ENCODE results near the gene RUNX2. TPM values are rescaled to one million over a fixed set of nuclear protein-coding genes. Genes with fewer than 3 reads are reported as not detected.

Gene RUNX2
- total and polyA plus RNA-seq, 2 of the 8 experiments (the other 6 are each of a cell fraction or from before 2014, with no cell fraction given): 0.26 to 1.2 TPM

DNA sequence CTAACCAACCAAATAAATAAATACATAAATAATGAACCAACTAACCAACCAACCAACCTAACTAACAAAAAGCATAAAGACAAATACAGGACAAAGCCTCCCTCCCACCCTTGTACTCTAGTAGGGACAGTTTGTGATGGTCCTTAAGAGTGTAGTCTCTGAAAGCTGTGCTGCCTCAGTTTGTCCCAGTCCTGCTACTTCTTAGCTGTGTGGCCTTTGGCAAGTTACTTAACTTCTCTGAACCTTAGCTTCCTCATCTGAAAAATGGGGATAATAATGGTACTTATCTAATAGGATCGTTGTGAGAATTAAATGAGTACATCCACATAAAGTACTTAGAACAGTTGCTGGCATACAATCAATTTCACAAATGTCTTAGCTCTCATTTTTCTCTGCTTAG lies 282.2 kb downstream of the RUNX2 start (continued):
- TF ChIP-seq CHD7 (IDR thresholded peaks at IDR 0.05; ENCODE audit: insufficient replicate concordance, low read length) (no peak), GTF2F1 (IDR thresholded peaks at IDR 0.05; ENCODE audit: borderline replicate concordance, low read depth, low read length) (no peak), KDM1A (IDR thresholded peaks at IDR 0.05; ENCODE audit: borderline replicate concordance, low read length) (no peak), GABPA (IDR thresholded peaks at IDR 0.05; ENCODE audit: borderline replicate concordance, insufficient read depth, low read length) (no peak), POU5F1 (IDR thresholded peaks at IDR 0.05; ENCODE audit: low read depth, low read length) (no peak), TBP (IDR thresholded peaks at IDR 0.05; ENCODE audit: low read depth, low read length) (no peak), NANOG (IDR thresholded peaks at IDR 0.05; ENCODE audit: insufficient read depth, low read depth, low read length, poor library complexity, severe bottlenecking) (no peak), EZH2 (IDR thresholded peaks at IDR 0.05; ENCODE audit: low read depth, low read length, severe bottlenecking) (no peak), BACH1 (IDR thresholded peaks at IDR 0.05; ENCODE audit: low read length) (no peak), SRF (IDR thresholded peaks at IDR 0.05; ENCODE audit: low read depth, low read length) (no peak)
- TF ChIP-seq, protein P1, sequence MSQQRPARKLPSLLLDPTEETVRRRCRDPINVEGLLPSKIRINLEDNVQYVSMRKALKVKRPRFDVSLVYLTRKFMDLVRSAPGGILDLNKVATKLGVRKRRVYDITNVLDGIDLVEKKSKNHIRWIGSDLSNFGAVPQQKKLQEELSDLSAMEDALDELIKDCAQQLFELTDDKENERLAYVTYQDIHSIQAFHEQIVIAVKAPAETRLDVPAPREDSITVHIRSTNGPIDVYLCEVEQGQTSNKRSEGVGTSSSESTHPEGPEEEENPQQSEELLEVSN (IDR thresholded peaks at IDR 0.05): no peak

All from H1 (cell line).